B cell (primary cell): ENCODE measurements around the gene RTN4RL1.

Source experiments
- EZH2 ChIP-seq: IDR thresholded peaks from 2 replicates; pipeline ENCODE4 v1.6.1; 2012; ENCODE audit warnings: borderline replicate concordance, low read depth, mild to moderate bottlenecking, moderate library complexity, low read length; ENCODE audit not compliant: insufficient read depth, poor library complexity, severe bottlenecking
- TF ChIP-seq, protein P1 (sequence below): fragments of 200-600 bp; IDR thresholded peaks from one replicate; pipeline ENCODE4 v1.8.0; 2022; ENCODE audit warnings: antibody characterized with exemption, mild to moderate bottlenecking

- TF ChIP-seq, protein P1, sequence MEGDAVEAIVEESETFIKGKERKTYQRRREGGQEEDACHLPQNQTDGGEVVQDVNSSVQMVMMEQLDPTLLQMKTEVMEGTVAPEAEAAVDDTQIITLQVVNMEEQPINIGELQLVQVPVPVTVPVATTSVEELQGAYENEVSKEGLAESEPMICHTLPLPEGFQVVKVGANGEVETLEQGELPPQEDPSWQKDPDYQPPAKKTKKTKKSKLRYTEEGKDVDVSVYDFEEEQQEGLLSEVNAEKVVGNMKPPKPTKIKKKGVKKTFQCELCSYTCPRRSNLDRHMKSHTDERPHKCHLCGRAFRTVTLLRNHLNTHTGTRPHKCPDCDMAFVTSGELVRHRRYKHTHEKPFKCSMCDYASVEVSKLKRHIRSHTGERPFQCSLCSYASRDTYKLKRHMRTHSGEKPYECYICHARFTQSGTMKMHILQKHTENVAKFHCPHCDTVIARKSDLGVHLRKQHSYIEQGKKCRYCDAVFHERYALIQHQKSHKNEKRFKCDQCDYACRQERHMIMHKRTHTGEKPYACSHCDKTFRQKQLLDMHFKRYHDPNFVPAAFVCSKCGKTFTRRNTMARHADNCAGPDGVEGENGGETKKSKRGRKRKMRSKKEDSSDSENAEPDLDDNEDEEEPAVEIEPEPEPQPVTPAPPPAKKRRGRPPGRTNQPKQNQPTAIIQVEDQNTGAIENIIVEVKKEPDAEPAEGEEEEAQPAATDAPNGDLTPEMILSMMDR, result no peak
- TF ChIP-seq EZH2, result no peak
Observed at GRCh38 chr17:1940810-1941185, 84.3 kb downstream of the RTN4RL1 start.
